Measurements from ENCODE around the gene AP2A1.
A peak's percentile ranks its signal among the peaks of the same experiment; 100 is the strongest.

AP2A1 gene

DNA sequence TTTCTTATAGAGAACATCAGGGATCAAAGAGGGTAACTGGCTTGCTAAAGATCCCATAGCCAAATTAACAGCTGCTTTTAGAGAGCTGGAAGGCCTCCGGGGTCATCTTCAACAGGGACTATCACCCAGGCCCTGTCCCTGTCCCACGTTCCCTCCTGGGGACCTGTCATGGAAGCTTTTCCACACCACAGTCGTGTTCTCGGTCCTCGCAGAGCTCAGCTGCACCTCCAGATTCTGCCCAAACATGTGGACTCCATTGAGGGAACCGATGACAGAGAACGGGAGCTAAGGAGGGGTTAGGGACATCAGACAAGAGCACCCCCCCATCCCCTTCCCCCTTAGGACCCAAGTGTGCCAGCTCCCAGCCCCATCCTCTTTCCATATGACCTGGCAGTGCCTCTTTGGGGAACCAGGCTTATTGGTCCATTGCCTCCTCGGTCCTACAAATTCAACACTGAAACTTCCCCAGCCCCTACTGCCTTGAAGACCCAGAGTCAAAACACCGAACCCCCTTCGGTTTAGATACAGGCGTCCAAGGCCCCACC lies 45.7 kb downstream of the AP2A1 start:
- no peak for DNase-seq (ENCODE audit: low spot score)

- peak; percentile 98 for DNase-seq (ENCODE audit: low spot score)
Observed at GRCh38 chr19:49812997-49813861, 46.4 kb downstream of the AP2A1 start, which contains the start of gene FUZ. TSS of gene FUZ (minus strand) at chr19:49813292. CDS start at chr19:49813106, 186 bp downstream.

GRCh38 chr19:49814010-49814409 lies 47.2 kb downstream of the AP2A1 start:
- no peak for DNase-seq (ENCODE audit: low spot score)

GRCh38 chr19:49816590-49816989 lies 49.8 kb downstream of the AP2A1 start:
- no peak for DNase-seq (ENCODE audit: low spot score)

DNA sequence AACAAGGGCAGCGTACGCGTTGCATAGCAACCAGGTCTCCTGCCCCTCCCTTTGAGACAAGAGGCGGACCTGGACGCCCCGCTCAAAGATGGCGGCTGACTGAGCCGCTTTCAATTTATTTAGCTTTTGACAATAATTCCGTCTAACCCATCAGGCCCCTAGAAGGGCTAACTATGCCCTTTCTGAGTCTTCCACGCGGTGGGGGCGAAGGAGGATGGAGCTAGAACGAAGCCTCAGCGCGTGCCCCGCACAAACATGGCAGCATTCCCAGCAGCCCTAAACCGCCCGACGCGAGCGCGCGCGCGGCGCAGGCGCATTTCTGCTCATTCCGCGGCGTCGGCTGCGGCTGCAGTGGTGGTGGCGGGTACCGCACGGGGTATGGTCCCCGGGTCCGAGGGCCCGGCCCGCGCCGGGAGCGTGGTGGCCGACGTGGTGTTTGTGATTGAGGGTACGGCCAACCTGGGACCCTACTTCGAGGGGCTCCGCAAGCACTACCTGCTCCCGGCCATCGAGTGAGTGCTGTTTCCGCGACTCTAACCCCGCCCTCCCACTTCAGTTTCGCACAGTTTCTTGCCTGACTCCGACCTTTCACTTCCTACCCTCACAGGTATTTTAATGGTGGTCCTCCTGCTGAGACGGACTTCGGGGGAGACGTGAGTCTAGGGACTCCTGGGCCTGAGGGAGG lies 51.3 kb downstream of the AP2A1 start, which contains the start of gene MED25:
Gene MED25, plus strand, starts transcription at position 326 of the 685 bp plus-strand sequence. Its CDS starts 53 bp downstream, at position 379.
- DNase-seq (ENCODE audit: low spot score) = peak; percentile 90

DNA sequence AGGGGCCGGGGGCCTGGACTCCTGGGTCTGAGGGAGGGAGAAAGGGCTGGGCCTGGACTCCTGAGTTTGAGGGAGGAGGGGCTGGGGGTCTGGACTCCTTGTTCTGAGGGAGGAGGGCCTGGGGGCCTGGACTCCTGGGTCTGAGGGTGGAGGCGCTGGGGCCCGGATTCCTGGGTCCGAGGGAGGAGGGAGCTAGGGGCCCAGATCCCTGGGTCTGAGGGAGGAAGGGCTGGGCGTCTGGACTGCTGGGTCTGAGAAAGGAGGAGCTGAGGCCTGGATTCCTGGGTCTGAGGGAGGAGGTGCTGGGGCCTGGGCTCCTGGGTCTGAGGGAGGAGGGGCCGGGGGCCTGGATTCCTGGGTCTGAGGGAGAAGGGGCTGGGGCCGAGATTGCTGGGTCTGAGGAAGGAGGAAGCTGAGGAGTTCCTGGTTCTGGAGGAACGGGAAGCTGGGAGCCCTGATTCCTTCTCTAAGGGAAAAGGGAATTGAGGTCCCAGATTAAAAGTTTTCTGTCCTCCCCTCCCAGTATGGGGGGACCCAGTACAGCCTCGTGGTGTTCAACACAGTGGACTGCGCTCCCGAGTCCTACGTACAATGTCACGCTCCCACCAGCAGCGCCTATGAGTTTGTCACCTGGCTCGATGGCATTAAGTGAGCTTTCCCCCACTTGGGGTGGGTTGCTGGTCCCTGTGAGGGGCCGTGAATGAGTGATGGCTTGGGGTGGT lies 52.0 kb downstream of the AP2A1 start:
- peak; percentile 33 for DNase-seq (ENCODE audit: low spot score)

- peak; percentile 56 for DNase-seq (ENCODE audit: low spot score)
Observed at GRCh38 chr19:49819452-49820115, 52.8 kb downstream of the AP2A1 start.

DNA sequence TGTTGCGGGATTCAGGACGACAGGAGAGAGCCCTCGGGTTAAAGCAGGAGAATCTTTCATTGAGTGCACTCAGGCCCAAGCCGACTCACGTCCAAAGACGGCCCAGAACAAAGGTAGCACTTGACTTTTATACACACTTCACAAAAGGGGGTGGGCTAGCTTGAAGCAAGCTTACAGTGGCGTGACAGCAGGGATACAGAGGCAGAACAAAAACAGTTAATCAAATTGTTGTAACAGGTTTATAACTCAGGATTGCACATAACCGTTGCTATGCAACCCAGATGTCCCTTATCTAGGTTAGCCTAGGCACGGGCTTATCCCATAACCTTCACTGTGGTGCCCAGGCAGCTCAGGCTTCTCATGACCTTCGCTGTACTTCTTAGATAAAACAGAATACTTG lies 53.3 kb downstream of the AP2A1 start:
- DNase-seq (ENCODE audit: low spot score) = peak; percentile 93

GRCh38 chr19:49823472-49823871 lies 56.7 kb downstream of the AP2A1 start:
- DNase-seq (ENCODE audit: low spot score) = no peak

DNA sequence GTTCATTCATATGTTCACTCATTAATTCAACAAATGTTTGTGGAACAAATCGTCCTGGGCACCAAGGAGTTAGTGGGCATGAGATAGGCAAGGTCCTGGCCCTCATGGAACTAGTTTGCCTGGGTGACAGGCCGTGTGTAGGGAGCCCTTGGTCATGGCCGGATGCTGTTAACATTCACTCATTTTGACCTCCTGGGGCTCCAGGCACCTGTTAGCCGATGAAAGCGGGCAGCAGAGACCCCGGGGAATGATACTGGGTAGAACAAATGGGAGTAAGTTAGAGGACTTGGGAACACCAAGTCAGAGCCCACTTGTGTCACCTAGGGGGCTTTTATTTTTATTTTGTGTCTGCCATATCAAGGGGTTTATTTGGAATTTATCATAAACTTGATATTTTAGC lies 57.9 kb downstream of the AP2A1 start:
- DNase-seq (ENCODE audit: low spot score) = no peak

GRCh38 chr19:49827034-49827433 lies 60.2 kb downstream of the AP2A1 start:
- no peak for DNase-seq (ENCODE audit: low spot score)

- DNase-seq (ENCODE audit: low spot score) = no peak
Observed at GRCh38 chr19:49829200-49829599, 62.4 kb downstream of the AP2A1 start.

- DNase-seq (ENCODE audit: low spot score) = no peak
Observed at GRCh38 chr19:49829721-49830120, 62.9 kb downstream of the AP2A1 start.

DNA sequence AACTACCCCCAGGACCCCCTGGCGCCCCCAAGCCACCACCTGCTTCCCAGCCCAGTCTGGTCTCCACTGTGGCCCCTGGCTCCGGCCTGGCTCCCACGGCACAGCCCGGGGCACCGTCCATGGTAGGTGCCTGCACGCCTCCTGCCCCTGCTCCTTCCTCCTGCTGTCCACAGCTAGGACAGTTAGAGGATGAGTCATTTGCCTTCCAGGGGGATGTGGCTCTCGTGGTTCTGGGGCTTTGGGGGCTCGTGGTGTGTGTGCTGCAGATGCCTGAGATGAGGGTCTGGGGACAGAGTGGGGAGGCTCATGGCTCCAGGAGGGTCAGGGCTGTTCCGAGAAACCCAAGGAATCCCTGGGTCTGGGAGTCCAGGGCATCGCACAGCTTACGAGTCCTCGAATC lies 64.0 kb downstream of the AP2A1 start:
- no peak for DNase-seq (ENCODE audit: low spot score)

- DNase-seq (ENCODE audit: low spot score) = no peak
Observed at GRCh38 chr19:49831592-49831991, 64.8 kb downstream of the AP2A1 start.

- no peak for DNase-seq (ENCODE audit: low spot score)
Observed at GRCh38 chr19:49832556-49832955, 65.8 kb downstream of the AP2A1 start.

DNA sequence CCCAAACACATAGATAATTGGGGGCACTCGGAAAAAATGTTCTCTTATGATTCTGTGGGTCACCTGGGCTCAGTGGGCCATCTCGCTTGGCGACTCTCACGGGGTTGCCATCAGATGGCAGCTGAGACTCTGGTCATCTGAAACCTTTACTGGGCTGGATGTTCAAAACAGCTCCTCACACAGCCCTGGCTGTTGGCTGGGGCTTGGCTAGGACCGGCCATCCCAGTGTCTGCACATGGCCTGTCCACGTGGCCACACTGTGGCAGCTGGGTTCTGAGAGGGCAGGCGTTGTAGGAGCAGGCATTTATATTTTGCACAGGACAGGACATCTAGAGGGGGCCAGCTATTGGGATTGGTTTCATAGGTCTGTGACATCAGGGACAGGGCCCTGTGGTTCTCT lies 66.8 kb downstream of the AP2A1 start:
- no peak for DNase-seq (ENCODE audit: low spot score)

DNA sequence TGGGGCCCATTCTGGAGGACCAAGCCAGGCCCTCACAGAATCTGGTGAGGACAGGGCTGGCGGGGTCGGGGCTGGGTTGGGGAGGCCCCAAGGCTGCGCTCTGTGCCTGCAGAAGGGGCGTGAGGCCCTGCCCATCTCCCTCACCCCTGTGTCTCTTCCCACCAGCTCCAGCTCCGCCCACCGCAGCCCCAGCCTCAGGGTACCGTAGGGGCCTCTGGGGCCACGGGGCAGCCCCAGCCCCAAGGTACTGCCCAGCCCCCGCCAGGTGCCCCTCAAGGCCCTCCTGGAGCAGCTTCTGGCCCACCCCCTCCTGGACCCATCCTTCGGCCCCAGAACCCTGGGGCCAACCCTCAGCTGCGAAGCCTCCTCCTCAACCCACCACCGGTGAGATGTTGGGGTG lies 68.8 kb downstream of the AP2A1 start:
- no peak for DNase-seq (ENCODE audit: low spot score)

DNA sequence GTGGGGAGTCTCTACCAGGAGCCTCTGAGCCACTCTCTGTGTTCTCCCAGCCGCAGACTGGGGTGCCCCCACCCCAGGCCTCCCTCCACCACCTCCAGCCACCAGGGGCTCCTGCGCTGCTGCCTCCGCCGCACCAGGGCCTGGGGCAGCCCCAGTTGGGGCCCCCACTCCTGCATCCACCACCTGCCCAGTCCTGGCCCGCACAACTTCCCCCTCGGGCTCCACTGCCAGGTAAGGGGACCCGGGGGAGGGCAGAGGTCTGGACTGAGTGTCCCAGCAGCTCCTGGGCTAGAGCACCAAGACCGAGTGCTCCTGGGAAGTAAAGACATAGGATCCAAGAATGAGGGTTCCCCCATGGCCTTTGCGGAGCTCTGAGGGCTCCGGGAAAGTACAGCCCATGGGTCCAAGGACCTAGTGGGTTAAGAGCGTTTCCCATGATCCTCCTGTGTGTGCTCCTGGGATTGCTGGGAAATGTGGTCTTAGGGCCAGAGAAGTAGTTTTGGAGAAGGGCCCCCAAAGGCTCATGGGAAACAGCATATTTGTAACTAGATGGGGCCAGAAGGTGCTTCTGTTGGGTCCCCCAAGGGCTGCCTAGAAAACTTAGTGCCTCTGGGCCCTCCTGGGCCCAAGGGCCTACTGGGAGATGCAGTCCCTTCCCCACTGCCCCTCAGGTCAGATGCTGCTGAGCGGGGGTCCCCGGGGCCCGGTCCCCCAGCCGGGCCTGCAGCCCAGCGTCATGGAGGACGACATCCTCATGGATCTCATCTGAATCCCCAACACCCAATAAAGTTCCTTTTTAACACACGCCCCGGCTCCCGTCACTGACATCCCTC lies 69.6 kb downstream of the AP2A1 start:
- DNase-seq (ENCODE audit: low spot score) = no peak

DNA sequence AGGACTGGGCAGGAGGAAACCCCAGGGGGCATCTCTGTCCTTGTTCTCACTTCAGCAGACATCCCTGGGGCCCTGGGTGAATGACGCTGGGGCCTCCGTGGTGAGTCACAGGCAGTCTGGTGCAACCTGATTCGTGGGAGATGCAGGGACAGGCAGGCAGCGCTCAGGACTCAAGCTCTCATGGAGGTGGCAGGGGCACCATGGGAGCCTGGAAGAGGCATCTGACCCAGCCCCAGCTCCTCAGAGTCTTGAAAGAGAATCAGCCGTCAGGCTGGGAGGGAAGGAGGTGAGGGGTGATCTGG lies 70.2 kb downstream of the AP2A1 start:
- DNase-seq (ENCODE audit: low spot score) = no peak

GRCh38 chr19:49837425-49837824 lies 70.6 kb downstream of the AP2A1 start:
- DNase-seq (ENCODE audit: low spot score) = no peak
